Retinal pigment epithelial cell (primary cell): ENCODE data around the gene PELI1.
A peak's percentile ranks its signal among the peaks of the same experiment; 100 is the strongest.

Experiments used
- DNase-seq: peaks from one replicate; pipeline ENCODE4 v3.0.0-alpha.2; 2010; ENCODE audit warnings: low read depth
- H3K4me3 ChIP-seq: 2 replicates; pipeline ENCODE4 v1.5.1; 2011; ENCODE audit warnings: mild to moderate bottlenecking, low read length, control low read depth, moderate library complexity
- CTCF ChIP-seq: conservative IDR thresholded peaks from 2 replicates; pipeline ENCODE4 v1.5.1; 2011; ENCODE audit warnings: low read depth, low read length, control low read depth, inconsistent platforms

PELI1 gene

GRCh38 chr2:64141674-64142405 lies 2.4 kb downstream of the PELI1 start:
- H3K4me3 ChIP-seq = peak overlapping the region; percentile 86
- TF ChIP-seq CTCF = no peak
- DNase-seq = no peak

- no peak for DNase-seq
- no peak for TF ChIP-seq CTCF
- H3K4me3 ChIP-seq = no peak overlapping the region
Measured at GRCh38 chr2:64140665-64141200, 3.5 kb downstream of the PELI1 start.

GRCh38 chr2:64139956-64140355 lies 4.3 kb downstream of the PELI1 start:
- no peak for TF ChIP-seq CTCF
- DNase-seq = no peak
- H3K4me3 ChIP-seq = no peak overlapping the region

GRCh38 chr2:64137996-64138395 lies 6.2 kb downstream of the PELI1 start:
- H3K4me3 ChIP-seq = no peak overlapping the region
- DNase-seq = no peak
- TF ChIP-seq CTCF = no peak

- H3K4me3 ChIP-seq = no peak overlapping the region
- DNase-seq = no peak
- TF ChIP-seq CTCF = no peak
Measured at GRCh38 chr2:64137567-64137966, 6.7 kb downstream of the PELI1 start.

GRCh38 chr2:64135421-64135820 lies 8.8 kb downstream of the PELI1 start:
- no peak for TF ChIP-seq CTCF
- no peak overlapping the region for H3K4me3 ChIP-seq
- no peak for DNase-seq

GRCh38 chr2:64134813-64135212 lies 9.4 kb downstream of the PELI1 start:
- no peak overlapping the region for H3K4me3 ChIP-seq
- no peak for TF ChIP-seq CTCF
- no peak for DNase-seq
